H1 (cell line): ENCODE data around the gene AP3D1. TPM values are rescaled to one million over a fixed set of nuclear protein-coding genes. Genes with fewer than 3 reads are reported as not detected.
A peak's percentile ranks its signal among the peaks of the same experiment; 100 is the strongest.

Experiments used
- CTCF ChIA-PET: fragments of 300-600 bp; sonication (Branson Sonifier 250); formaldehyde crosslinking; loops from one replicate; lab custom pipeline; 2021; ENCODE audit not compliant: partially characterized antibody; lab: Charles Lee
- POLR2A ChIA-PET: fragments of 300-600 bp; sonication (Branson Sonifier 250); formaldehyde crosslinking; loops from one replicate; lab custom pipeline; 2021; ENCODE audit warnings: inconsistent platforms; ENCODE audit not compliant: partially characterized antibody; lab: Charles Lee
- DNase-seq, 2 experiments: peaks; one replicate each; pipeline versions ENCODE4 v3.0.0 to v3.0.0-alpha.2; 2010 to 2022; ENCODE audit warnings: low spot score in 2 of 2, low read depth in 1 of 2, mixed read lengths in 1 of 2
- FAIRE-seq: peaks from 2 replicates; lab custom pipeline; 2011; peaks lifted over from hg19 to GRCh38; lab: Jason Lieb, UNC
- H2AFZ ChIP-seq: 2 replicates; pipeline ENCODE4 v1.8.1; 2012; ENCODE audit warnings: low read length, inconsistent platforms
- H2AK5ac ChIP-seq: 2 replicates; pipeline ENCODE4 v1.6.1; 2013; ENCODE audit warnings: low read depth, low read length
- H2BK120ac ChIP-seq: replicated peaks from 2 replicates; pipeline ENCODE3; 2013; ENCODE audit warnings: low read depth, low read length, inconsistent platforms
- H2BK12ac ChIP-seq: 2 replicates; pipeline ENCODE4 v1.6.1; 2013; ENCODE audit warnings: low read depth, low read length
- H2BK15ac ChIP-seq: 2 replicates; pipeline ENCODE4 v1.6.1; 2013; ENCODE audit warnings: low read length
- H2BK20ac ChIP-seq: 2 replicates; pipeline ENCODE4 v1.6.1; 2013; ENCODE audit warnings: low read length
- H2BK5ac ChIP-seq: 2 replicates; pipeline ENCODE4 v1.6.1; 2013; ENCODE audit warnings: low read depth, low read length
- H3K14ac ChIP-seq: 2 replicates; pipeline ENCODE4 v1.6.1; 2013; ENCODE audit warnings: inconsistent platforms; ENCODE audit not compliant: insufficient read length
- H3K18ac ChIP-seq: 2 replicates; pipeline ENCODE4 v1.6.1; 2013; ENCODE audit warnings: low read length; ENCODE audit errors: extremely low read depth
- H3K23ac ChIP-seq: 2 replicates; pipeline ENCODE4 v1.6.1; 2013; ENCODE audit warnings: inconsistent platforms; ENCODE audit not compliant: insufficient read length
- H3K23me2 ChIP-seq: 2 replicates; pipeline ENCODE4 v1.6.1; 2013; ENCODE audit warnings: low read depth, low read length
- H3K27ac ChIP-seq: 2 replicates; pipeline ENCODE4 v1.6.1; 2011; ENCODE audit warnings: low read depth, low read length, inconsistent platforms
- H3K27me3 ChIP-seq, 4 experiments: replicated peaks in 1 of 4; 1 replicate in 1 of 4; 2 replicates in 3 of 4; pipeline versions ENCODE4 v1.6.1 to v1.8.1; 2011 to 2013; ENCODE audit warnings: low read length in 3 of 4, mild to moderate bottlenecking in 3 of 4, inconsistent platforms in 2 of 4, mixed read lengths in 2 of 4, moderate library complexity in 1 of 4; ENCODE audit not compliant: control insufficient read depth in 3 of 4, insufficient read depth in 3 of 4; ENCODE audit errors: extremely low read depth in 1 of 4
- H3K36me3 ChIP-seq, 4 experiments: 2 replicates each; pipeline versions ENCODE4 v1.6.1 to v1.8.1; 2011 to 2013; ENCODE audit warnings: mild to moderate bottlenecking in 4 of 4, low read length in 3 of 4, moderate library complexity in 2 of 4, control low read depth in 1 of 4, inconsistent platforms in 1 of 4; ENCODE audit not compliant: insufficient read depth in 4 of 4, control insufficient read depth in 2 of 4
- H3K4ac ChIP-seq: replicated peaks from 2 replicates; pipeline ENCODE3; 2013; ENCODE audit warnings: low read length, low read depth, mixed read lengths, inconsistent platforms; ENCODE audit not compliant: insufficient read length
- H3K4me1 ChIP-seq, 4 experiments: replicated peaks in 1 of 4; 1 replicate in 1 of 4; 2 replicates in 3 of 4; pipeline versions ENCODE4 v1.6.1 to v1.8.1; 2011 to 2013; ENCODE audit warnings: low read length in 3 of 4, inconsistent platforms in 2 of 4, mixed read lengths in 1 of 4; ENCODE audit not compliant: insufficient read depth in 4 of 4, control insufficient read depth in 3 of 4
- H3K4me2 ChIP-seq, 2 experiments: 2 replicates each; pipeline versions ENCODE4 v1.6.1 to v1.8.1; 2011 to 2013; ENCODE audit warnings: low read depth in 2 of 2, low read length in 2 of 2, control low read depth in 1 of 2, inconsistent platforms in 1 of 2, mild to moderate bottlenecking in 1 of 2; ENCODE audit not compliant: insufficient read depth in 1 of 2
- H3K4me3 ChIP-seq, 4 experiments: fragments of 200-600, 300-600 bp in 1 of 4; sonication (generic), shearing (Covaris generic), sonication (Bioruptor Twin) in 1 of 4; 2 replicates each; pipeline versions ENCODE4 v1.5.1 to v1.8.1; 2011 to 2016; ENCODE audit warnings: low read length in 4 of 4, low read depth in 3 of 4, control low read depth in 2 of 4, inconsistent platforms in 2 of 4, mild to moderate bottlenecking in 2 of 4, mixed read lengths in 1 of 4, moderate library complexity in 1 of 4; ENCODE audit not compliant: insufficient read depth in 2 of 4; ENCODE audit errors: extremely low read depth in 1 of 4
- H3K56ac ChIP-seq: replicated peaks from 2 replicates; pipeline ENCODE3; 2013; ENCODE audit warnings: low read depth, mild to moderate bottlenecking, mixed read lengths, low read length, inconsistent platforms; ENCODE audit not compliant: insufficient read length
- H3K79me1 ChIP-seq: 2 replicates; pipeline ENCODE4 v1.6.1; 2013; ENCODE audit warnings: low read depth, low read length, control low read depth
- H3K79me2 ChIP-seq, 2 experiments: 2 replicates each; pipeline versions ENCODE4 v1.6.1 to v1.8.1; 2012 to 2013; ENCODE audit warnings: low read length in 2 of 2, mild to moderate bottlenecking in 2 of 2, inconsistent platforms in 1 of 2; ENCODE audit not compliant: insufficient read depth in 2 of 2, control insufficient read depth in 1 of 2
- H3K9ac ChIP-seq, 4 experiments: replicated peaks in 1 of 4; 1 replicate in 1 of 4; 2 replicates in 3 of 4; pipeline versions ENCODE4 v1.6.1 to v1.8.1; 2011 to 2013; ENCODE audit warnings: low read depth in 3 of 4, low read length in 3 of 4, control low read depth in 2 of 4, mild to moderate bottlenecking in 2 of 4, moderate library complexity in 2 of 4, inconsistent platforms in 1 of 4; ENCODE audit errors: extremely low read depth in 1 of 4
- H3K9me3 ChIP-seq, 2 experiments: 2 replicates each; pipeline versions ENCODE4 v1.6.1 to v1.8.1; 2012 to 2013; ENCODE audit warnings: mild to moderate bottlenecking in 2 of 2, moderate library complexity in 2 of 2, control low read depth in 1 of 2, inconsistent platforms in 1 of 2, low read depth in 1 of 2, low read length in 1 of 2, mixed read lengths in 1 of 2; ENCODE audit not compliant: insufficient read depth in 2 of 2
- H4K20me1 ChIP-seq, 2 experiments: replicated peaks in 1 of 2; 2 replicates each; pipeline versions ENCODE3 to v1.8.1; 2011 to 2013; ENCODE audit warnings: inconsistent platforms in 2 of 2, low read length in 2 of 2, mild to moderate bottlenecking in 1 of 2; ENCODE audit not compliant: insufficient read depth in 2 of 2, control insufficient read depth in 1 of 2
- H4K5ac ChIP-seq: 2 replicates; pipeline ENCODE4 v1.6.1; 2013; ENCODE audit warnings: low read length, low read depth, mixed read lengths, inconsistent platforms; ENCODE audit not compliant: insufficient read length
- H4K8ac ChIP-seq: 2 replicates; pipeline ENCODE4 v1.8.0; 2013; ENCODE audit warnings: mild to moderate bottlenecking, moderate library complexity, low read length, inconsistent platforms; ENCODE audit not compliant: insufficient read depth; ENCODE audit errors: extremely low read depth
- H4K91ac ChIP-seq: replicated peaks from 2 replicates; pipeline ENCODE3; 2013; ENCODE audit warnings: low read length, mixed read lengths, inconsistent platforms; ENCODE audit not compliant: insufficient read length
- BACH1 ChIP-seq: IDR thresholded peaks from 2 replicates; pipeline ENCODE4 v1.6.1; 2012; ENCODE audit warnings: low read length, improper control_type of control experiment
- CEBPB ChIP-seq: IDR thresholded peaks from 2 replicates; pipeline ENCODE4 v1.6.1; 2012; ENCODE audit warnings: low read depth, low read length
- E2F6 ChIP-seq: IDR thresholded peaks from 2 replicates; pipeline ENCODE4 v1.6.1; 2012; ENCODE audit warnings: inconsistent platforms
- PHF8 ChIP-seq: fragments of 200-600 bp; sonication (generic); conservative IDR thresholded peaks from 2 replicates; pipeline ENCODE4 v1.7.1; 2012; ENCODE audit warnings: low read depth, mild to moderate bottlenecking, inconsistent platforms, low read length, moderate library complexity
- POLR2A ChIP-seq, 2 experiments: IDR thresholded peaks; 1 replicate in 1 of 2; 2 replicates in 1 of 2; pipeline ENCODE4 v1.6.1; 2011; ENCODE audit warnings: low read depth in 2 of 2, low read length in 2 of 2, mild to moderate bottlenecking in 2 of 2; ENCODE audit errors: control extremely low read depth in 1 of 2
- TBP ChIP-seq: IDR thresholded peaks from 2 replicates; pipeline ENCODE4 v1.6.1; 2011; ENCODE audit warnings: low read depth, low read length, improper control_type of control experiment
- USF2 ChIP-seq: IDR thresholded peaks from 2 replicates; pipeline ENCODE4 v1.6.1; 2011; ENCODE audit warnings: low read length, improper control_type of control experiment
- WGBS, 2 experiments: shearing (Covaris generic) in 1 of 2; methylation state at CpG; one replicate each; pipeline versions ENCODE4 v1.1.6 to v1.1.7; 2013 to 2015; ENCODE audit warnings: low lambda C conversion rate in 2 of 2, mixed read lengths in 2 of 2, inconsistent platforms in 1 of 2, low coverage in 1 of 2, missing lambda C conversion rate in 1 of 2; ENCODE audit not compliant: insufficient replicate concordance in 2 of 2, insufficient coverage in 1 of 2, insufficient read length in 1 of 2; ENCODE audit errors: extremely low coverage in 1 of 2, missing lambda C conversion rate in 1 of 2; 5-methylcytosine and 5-hydroxymethylcytosine counted together
- polyA plus RNA-seq, 7 experiments: library from polyadenylated mRNA; depleted of rRNA in 3 of 7; stranded (reverse) in 5 of 7; unstranded in 2 of 7; fragments of >200 nt in 5 of 7; fragments of 200-250 nt in 2 of 7; gene quantifications; 1 replicate in 5 of 7; 2 replicates in 1 of 7; 4 replicates in 1 of 7; pipeline versions ENCODE4 v1.2.1 to v1.2.3, GENCODE V29; 2011 to 2013; ENCODE audit warnings: missing spikeins in 2 of 7, mixed read lengths in 2 of 7
- total RNA-seq: library from RNA; stranded (reverse); fragmentation: NEBNext Ultra II Directional; extraction: Animal tissue kit (Norgen Biotek cat#: 25700); gene quantifications from 2 replicates; pipeline ENCODE4 v1.2.1, GENCODE V29; 2021

The AP3D1 gene
- total and polyA plus RNA-seq, 2 of the 8 experiments (the other 6 are each of a cell fraction or from before 2014, with no cell fraction given) = 161 to 174 TPM

- Histone ChIP-seq H4K8ac (peak overlapping the region; percentile 81; the same call in 1 of the 2 replicates), H3K4me3 (no peak overlapping the region), H2BK12ac (no peak overlapping the region), H3K27me3 (no peaks in the 10 kb centered on the region), H3K9ac (no peak overlapping the region), H4K91ac (no peak overlapping the region), H4K20me1 (peaks cover 22 to 23% of the 10 kb centered on the region in 2 experiments), H3K36me3 (no peaks in the 10 kb centered on the region), H3K4me2 (0 out of 4 replicates have a peak overlapping the region, but pooled peaks of 1 of the 2 experiments have one; percentile 6), H3K23ac (no peak overlapping the region), H2AK5ac (no peak overlapping the region), H2AFZ (no peak overlapping the region), H3K14ac (no peak overlapping the region), H3K18ac (no peak overlapping the region), H2BK120ac (no peak overlapping the region), H4K5ac (no peak overlapping the region), H3K4me1 (peaks cover 3 to 24% (median 9%) of the 10 kb centered on the region in 4 experiments), H2BK5ac (no peak overlapping the region), H3K79me2 (peaks cover 24 to 71% of the 10 kb centered on the region in 2 experiments), H2BK15ac (no peak overlapping the region), H3K9me3 (no peaks in the 10 kb centered on the region), H3K56ac (no peak overlapping the region), H3K79me1 (peaks cover 11% of the 10 kb centered on the region), H2BK20ac (no peak overlapping the region), H3K27ac (no peak overlapping the region), H3K4ac (no peak overlapping the region), H3K23me2 (peaks cover 3% of the 10 kb centered on the region; the same call in 1 of the 2 replicates)
- no peak for DNase-seq
- ChIA-PET POLR2A (interaction anchor here (1.2 to 1.9 kb wide), 3 partner anchors 10 to 309 kb away, joined by 3 to 6 read pairs (median 5); partner anchors contain the start of gene GADD45B), CTCF (no interaction called here)
- WGBS, 2 experiments = 88% methylated on average over 35 of the region's 35 CpGs; no CpG with 5 or more reads in 1 of the 2 experiments
- no peak for FAIRE-seq
- TF ChIP-seq CEBPB = no peak
- TF ChIP-seq USF2 = no peak
- TF ChIP-seq BACH1 = no peak
- TF ChIP-seq E2F6 = no peak
- TF ChIP-seq TBP = no peak
- no peak for TF ChIP-seq PHF8
- no peak for TF ChIP-seq POLR2A (IDR thresholded peaks at IDR 0.05; ENCODE audit: control extremely low read depth in 1 of 2, low read depth in 2 of 2, low read length in 2 of 2)
Measured at GRCh38 chr19:2166741-2167738, 15.7 kb upstream of the AP3D1 start.
